OCI-LY3 (cell line): ENCODE results near the gene RPA4.

ENCODE experiments used
- CTCF ChIP-seq: fragments of 200-600, 300-600 bp; sonication (generic); IDR thresholded peaks from 2 replicates; pipeline ENCODE4 v1.5.1; 2014; ENCODE audit warnings: antibody characterized with exemption, low read length, low read depth
- EZH2phosphoT487 ChIP-seq: fragments of 200-600 bp; shearing (Covaris generic); IDR thresholded peaks from 2 replicates; pipeline ENCODE4 v1.6.1; 2018; ENCODE audit warnings: antibody characterized with exemption, mixed run types, low read depth

DNA sequence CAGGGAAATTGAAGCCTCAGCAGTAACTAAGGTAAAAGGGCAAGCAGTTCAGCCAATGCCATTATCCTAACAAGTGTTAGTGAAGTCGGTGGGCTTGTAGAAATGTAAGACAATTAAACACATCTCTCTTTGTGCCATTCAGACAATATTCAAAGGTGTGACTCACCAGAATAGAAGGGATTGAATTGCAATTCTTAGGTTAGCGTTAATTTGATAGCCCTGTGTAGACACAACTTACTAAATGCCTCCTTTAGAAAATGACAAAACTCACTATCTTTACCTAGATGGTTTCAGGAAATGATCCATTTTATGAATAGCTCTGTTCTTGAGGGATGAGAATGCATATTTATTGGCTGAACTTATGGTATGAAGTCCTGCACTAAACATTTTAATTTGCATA is 35.2 kb downstream of the RPA4 start:
- TF ChIP-seq CTCF, result no peak
- no peak for TF ChIP-seq EZH2phosphoT487
